ENCODE data around the gene LSP1.
"Not testable (repeated sequence)": the region's sequence is repeated elsewhere in the genome, so short reads cannot be mapped to it uniquely, and the experiment has no call there.

LSP1 gene

GRCh38 chr11:1932681-1933080 is 79.8 kb downstream of the LSP1 start:
- DNase-seq = no peak

- no peak for DNase-seq
These were observed 80.8 kb downstream of the LSP1 start for GRCh38 chr11:1933416-1934334.

GRCh38 chr11:1934335-1935155 is 81.7 kb downstream of the LSP1 start:
- DNase-seq = no peak

- DNase-seq = no peak
These were observed 82.5 kb downstream of the LSP1 start for GRCh38 chr11:1935156-1936071.

GRCh38 chr11:1936072-1936780 is 83.3 kb downstream of the LSP1 start:
- DNase-seq = no peak

- DNase-seq = no peak
These were observed 84.1 kb downstream of the LSP1 start for GRCh38 chr11:1936781-1937615.

- DNase-seq = no peak
These were observed 84.9 kb downstream of the LSP1 start for GRCh38 chr11:1937616-1938342.

- DNase-seq = no peak
These were observed 85.6 kb downstream of the LSP1 start for GRCh38 chr11:1938343-1939005.

- DNase-seq = no peak
These were observed 86.2 kb downstream of the LSP1 start for GRCh38 chr11:1939006-1939625.

- DNase-seq = not testable (repeated sequence)
These were observed 86.9 kb downstream of the LSP1 start for GRCh38 chr11:1939788-1940187.
